ENCODE data around the gene DNAJC11.

The DNAJC11 gene

DNA sequence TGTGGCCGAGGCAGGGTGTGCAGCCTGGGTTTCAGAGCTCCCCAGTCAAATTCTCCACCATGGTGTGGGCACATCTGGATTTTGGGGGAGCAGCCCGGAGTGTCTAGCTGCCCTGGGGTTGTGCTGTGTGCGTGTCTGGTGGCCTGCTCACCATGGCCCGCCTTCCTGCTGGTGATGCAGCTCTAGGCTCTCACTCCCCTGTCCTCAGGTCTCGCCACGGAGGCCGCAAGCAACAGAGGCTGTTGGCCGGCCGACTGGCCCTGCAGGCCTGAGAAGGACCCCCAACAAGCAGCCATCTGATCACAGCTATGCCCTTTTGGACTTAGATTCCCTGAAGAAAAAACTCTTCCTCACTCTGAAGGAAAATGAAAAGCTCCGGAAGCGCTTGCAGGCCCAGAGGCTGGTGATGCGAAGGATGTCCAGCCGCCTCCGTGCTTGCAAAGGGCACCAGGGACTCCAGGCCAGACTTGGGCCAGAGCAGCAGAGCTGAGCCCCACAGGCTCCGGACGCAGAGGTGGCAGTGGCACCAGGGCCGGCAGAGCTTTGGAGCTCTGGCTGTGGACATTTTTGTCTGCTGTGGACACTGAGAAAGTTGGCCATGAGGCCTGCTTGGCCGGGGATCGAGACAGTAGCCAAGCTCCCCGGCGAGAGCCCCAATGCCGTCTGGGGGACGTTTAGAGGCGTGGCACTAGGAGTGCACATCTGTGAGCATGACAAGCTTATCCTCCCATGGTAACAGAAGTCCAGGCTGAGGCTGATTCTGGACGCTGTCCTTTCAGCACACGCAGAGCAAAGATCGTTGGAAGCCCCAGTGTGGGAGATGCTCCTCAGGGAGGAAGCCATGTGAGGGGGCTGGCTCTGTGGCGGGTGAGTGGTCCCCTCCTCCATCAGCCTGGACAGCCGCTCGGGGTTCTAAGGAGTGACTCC lies 68.8 kb downstream of the DNAJC11 start:
- Mint-ChIP-seq H3K4me3 (no peak overlapping the region), H3K27me3 (no peaks in the 10 kb centered on the region), H3K36me3 (peaks cover 12% of the 10 kb centered on the region), H3K27ac (no peak overlapping the region), H3K9me3 (no peaks in the 10 kb centered on the region), H3K4me1 (peaks cover 4% of the 10 kb centered on the region)
- ATAC-seq (ENCODE audit: low read depth) (no peak), DNase-seq (ENCODE audit: low spot score in 2 of 2) (no peak)

DNA sequence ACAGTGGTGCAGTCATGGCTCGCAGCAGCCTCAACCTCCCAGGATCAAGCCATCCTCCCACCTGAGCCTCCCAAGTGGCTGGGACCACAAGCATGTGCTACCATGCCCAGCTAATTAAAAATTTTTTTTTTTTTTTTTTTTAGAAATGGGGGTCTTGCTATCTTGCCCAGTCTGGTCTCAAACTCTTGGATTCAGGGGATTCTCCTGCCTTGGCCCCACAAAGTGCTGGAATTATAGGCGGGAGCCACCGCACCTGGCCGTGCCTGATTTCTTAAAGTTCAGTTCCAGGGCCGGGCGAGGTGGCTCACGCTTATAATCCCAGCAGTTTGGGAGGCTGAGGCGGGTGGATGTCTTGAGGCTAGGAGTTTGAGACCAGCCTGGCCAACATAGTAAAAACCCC lies 70.6 kb downstream of the DNAJC11 start:
- H3K27ac Mint-ChIP-seq: no peak overlapping the region
- DNase-seq (ENCODE audit: low spot score in 2 of 2) (no peak), ATAC-seq (ENCODE audit: low read depth) (no peak)
- H3K36me3 Mint-ChIP-seq: peaks cover 14% of the 10 kb centered on the region
- peaks cover 20% of the 10 kb centered on the region for H3K4me1 Mint-ChIP-seq
- H3K4me3 Mint-ChIP-seq: no peak overlapping the region
- no peaks in the 10 kb centered on the region for H3K27me3 Mint-ChIP-seq
- no peaks in the 10 kb centered on the region for H3K9me3 Mint-ChIP-seq

DNA sequence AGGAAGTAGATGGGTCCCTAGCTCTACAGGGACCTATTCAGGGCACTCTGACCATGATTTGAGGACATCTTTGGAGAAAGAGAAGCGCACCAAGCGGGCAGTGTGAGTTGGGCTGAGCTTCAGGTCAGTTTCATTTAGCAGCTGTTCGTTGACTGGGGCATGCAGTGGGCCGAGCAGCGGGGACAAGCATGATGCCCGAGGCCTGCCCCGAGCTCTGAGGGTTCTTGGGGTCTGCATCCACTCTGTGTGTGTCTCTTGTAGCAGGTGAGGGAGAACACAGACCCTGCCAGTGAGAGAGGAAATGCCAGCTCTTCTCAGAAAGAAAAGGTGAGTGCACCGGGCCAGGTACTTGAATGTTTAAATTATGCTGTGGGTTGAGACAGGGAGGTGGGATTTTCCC lies 71.6 kb downstream of the DNAJC11 start:
- H3K4me1 Mint-ChIP-seq: peaks cover 22% of the 10 kb centered on the region
- ATAC-seq (ENCODE audit: low read depth) (no peak), DNase-seq (ENCODE audit: low spot score in 2 of 2) (no peak)
- no peak overlapping the region for H3K27ac Mint-ChIP-seq
- no peak overlapping the region for H3K4me3 Mint-ChIP-seq
- H3K9me3 Mint-ChIP-seq: no peaks in the 10 kb centered on the region
- H3K36me3 Mint-ChIP-seq: peaks cover 14% of the 10 kb centered on the region
- H3K27me3 Mint-ChIP-seq: no peaks in the 10 kb centered on the region

DNA sequence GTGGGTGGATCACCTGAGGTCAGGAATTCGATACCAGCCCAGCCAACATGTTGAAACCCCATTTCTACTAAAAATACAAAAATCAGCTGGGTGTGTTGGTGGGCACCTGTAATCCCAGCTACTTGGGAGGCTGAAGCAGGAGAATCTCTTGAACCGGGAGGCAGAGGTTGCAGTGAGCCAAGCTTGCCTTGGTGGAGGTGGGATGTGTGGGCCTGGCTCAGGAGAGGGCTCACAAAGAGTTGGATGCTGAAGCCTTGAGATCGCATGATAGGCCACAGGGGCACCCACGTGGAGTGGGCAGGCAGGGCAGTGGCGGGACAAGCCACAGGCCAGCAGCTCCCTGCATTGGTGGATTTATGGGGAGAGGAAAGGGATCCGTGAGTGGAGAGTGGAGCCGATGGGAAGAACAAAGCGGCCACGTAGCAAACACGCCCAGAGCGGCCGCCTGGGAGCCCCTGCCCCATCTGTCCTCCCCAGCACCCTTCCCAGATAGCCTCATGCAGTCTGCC lies 72.6 kb downstream of the DNAJC11 start:
- Mint-ChIP-seq H3K27ac (no peak overlapping the region), H3K4me3 (no peak overlapping the region), H3K27me3 (no peaks in the 10 kb centered on the region), H3K36me3 (peaks cover 14% of the 10 kb centered on the region), H3K9me3 (no peaks in the 10 kb centered on the region), H3K4me1 (peaks cover 22% of the 10 kb centered on the region)
- ATAC-seq (ENCODE audit: low read depth): no peak
- no peak for DNase-seq (ENCODE audit: low spot score in 2 of 2)

DNA sequence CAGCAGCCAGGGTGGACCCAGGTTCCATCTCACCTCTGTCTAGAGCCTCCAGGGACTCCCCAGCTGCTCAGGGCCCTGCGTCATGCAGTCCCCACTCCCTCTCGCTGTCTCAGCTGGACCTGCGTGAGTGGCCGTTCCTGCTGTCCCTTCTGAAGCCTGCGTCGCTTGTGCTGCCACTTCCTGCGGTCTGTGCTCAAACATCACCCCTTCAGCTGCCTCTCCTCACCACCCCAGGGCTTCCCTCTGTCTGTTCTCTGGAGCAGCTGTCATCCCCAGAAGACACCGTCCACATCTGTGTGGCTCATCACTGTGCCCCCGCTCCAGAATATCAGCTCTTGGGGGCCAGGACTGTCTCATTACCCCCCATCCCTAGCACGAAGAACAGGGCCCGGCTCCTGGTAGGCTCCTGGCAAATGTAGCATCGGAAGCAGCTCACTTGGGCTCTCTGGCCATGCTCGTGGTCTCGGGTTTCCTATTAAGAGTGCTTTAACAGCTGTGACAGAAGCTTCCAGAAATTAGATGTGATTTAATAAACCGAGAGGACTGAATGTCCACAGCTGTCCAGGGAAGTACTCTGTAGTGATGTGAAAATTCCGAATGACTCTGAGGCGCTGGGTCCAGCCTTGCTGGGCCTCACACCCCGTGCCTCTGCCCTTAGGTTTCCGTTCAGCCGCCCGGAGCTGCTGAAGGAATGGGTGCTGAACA lies 73.6 kb downstream of the DNAJC11 start:
- DNase-seq (ENCODE audit: low spot score in 2 of 2) (no peak), ATAC-seq (ENCODE audit: low read depth) (no peak)
- no peak overlapping the region for H3K27ac Mint-ChIP-seq
- no peaks in the 10 kb centered on the region for H3K27me3 Mint-ChIP-seq
- peaks cover 10% of the 10 kb centered on the region for H3K36me3 Mint-ChIP-seq
- H3K9me3 Mint-ChIP-seq: no peaks in the 10 kb centered on the region
- peak overlapping the region; percentile 32 for H3K4me3 Mint-ChIP-seq
- peaks cover 25% of the 10 kb centered on the region for H3K4me1 Mint-ChIP-seq

DNA sequence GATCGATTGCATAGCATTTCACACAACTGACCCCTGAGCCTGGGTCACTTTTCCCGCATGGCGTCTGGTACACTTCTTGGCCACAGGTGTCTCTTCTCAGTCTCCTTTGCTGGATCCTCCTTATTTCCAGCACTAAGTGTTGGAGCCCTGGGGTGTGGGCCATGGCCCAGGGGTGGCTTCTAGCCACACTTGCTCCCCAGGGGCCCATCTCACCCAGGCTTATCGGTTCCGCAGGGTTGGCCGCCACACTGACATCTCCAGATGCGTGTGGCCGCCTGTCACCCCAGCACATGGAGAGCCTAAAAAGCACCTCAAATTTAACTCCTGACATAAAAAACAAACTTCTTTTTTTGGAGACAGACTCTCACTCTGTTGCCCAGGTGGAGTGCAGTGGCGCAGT lies 74.6 kb downstream of the DNAJC11 start:
- peaks cover 25% of the 10 kb centered on the region for H3K4me1 Mint-ChIP-seq
- peak; percentile 30 for ATAC-seq (ENCODE audit: low read depth)
- H3K27ac Mint-ChIP-seq: peak overlapping the region; percentile 68
- DNase-seq (ENCODE audit: low spot score in 2 of 2): no peak
- no peaks in the 10 kb centered on the region for H3K9me3 Mint-ChIP-seq
- H3K27me3 Mint-ChIP-seq: no peaks in the 10 kb centered on the region
- peak overlapping the region; percentile 59 for H3K4me3 Mint-ChIP-seq
- H3K36me3 Mint-ChIP-seq: peaks cover 8% of the 10 kb centered on the region

DNA sequence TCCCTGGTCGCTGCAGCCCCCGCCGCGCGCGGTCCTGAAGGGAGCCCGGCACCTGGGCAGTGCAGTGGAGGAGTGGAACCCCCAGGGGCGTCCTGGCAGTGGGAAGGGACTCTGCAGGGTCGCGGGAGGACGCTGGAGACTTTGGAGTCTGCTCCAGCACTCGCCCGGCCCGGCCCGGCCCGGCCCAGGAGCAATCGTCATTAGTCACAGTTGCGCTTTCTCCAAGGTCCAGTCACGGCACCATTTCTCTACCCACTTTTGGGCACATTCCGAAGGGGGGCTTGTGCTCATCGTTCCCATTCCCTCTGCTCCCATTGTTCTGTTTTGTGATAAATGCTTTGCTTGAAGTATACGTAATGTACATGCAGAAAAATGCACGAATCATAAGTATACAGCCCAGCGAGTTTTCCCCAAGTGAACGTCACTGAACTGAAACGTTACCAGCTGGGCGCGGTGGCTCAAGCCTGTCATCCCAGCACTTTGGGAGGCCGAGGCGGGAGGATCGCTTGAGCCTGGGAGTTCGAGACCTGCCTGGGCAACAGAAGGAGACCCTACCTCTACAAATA lies 75.9 kb downstream of the DNAJC11 start:
- no peak for DNase-seq (ENCODE audit: low spot score in 2 of 2)

DNA sequence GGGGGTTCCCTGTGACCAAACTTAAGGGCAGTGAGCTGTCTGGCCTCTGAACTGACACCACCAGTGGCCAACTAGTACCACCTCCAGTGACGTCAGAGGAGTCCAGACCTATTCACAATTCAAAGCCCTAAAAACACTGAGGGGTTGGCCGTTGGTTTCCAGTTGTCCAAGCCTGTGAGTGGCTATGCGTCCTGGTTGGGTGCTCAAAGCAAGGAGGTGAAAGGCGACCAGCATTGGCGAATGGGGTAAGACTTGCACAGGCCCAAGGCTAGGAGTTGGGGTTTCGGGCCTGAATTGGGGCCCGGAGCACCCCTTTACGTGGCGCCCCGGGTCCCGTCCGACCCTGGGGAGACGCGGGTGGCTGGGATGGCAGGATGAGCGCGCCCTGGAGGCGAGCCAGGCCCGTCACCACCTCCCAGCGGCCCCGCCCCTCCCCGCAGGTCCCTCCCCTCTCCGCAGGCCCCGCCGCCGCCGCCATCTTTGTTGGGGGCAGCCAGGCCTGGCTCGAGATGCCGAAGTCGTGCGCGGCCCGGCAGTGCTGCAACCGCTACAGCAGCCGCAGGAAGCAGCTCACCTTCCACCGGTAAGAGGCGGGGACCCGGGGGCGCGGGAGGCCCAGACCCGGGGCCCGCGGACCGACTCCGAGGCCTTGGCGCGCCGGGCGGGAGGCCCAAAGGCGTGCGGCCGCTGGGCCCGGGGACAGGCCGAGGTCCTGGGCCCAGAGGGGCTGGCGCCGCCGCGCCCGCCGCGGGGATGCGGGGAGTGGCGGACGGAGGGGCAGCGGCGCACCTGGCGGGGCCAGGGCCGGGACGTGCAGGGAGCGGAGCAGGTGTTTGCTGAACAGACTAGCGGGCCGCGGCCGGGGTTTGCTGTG lies 76.7 kb downstream of the DNAJC11 start, which contains the start of gene THAP3:
Gene THAP3 (plus strand): TSS at position 159 of the 874 bp plus-strand sequence. CDS start 351 bp downstream, at position 510.
- DNase-seq (ENCODE audit: low spot score in 2 of 2) (peak; percentile 84 to 90), ATAC-seq (ENCODE audit: low read depth) (peak; percentile 92)
- Mint-ChIP-seq H3K27ac (peak within 1 kb of the TSS; percentile 90), H3K36me3 (peaks cover 11% of the 10 kb centered on the region), H3K4me3 (peak within 1 kb of the TSS; percentile 93), H3K27me3 (no peaks in the 10 kb centered on the region), H3K9me3 (no peaks in the 10 kb centered on the region), H3K4me1 (peaks cover 25% of the 10 kb centered on the region)

More for the DNA sequence above, 75.9 kb downstream of the DNAJC11 start:
- Mint-ChIP-seq H3K27me3 (no peaks in the 10 kb centered on the region), H3K36me3 (peaks cover 7% of the 10 kb centered on the region), H3K4me3 (peak overlapping the region; percentile 93), H3K9me3 (no peaks in the 10 kb centered on the region), H3K4me1 (peaks cover 25% of the 10 kb centered on the region), H3K27ac (peak overlapping the region; percentile 90)
- ATAC-seq (ENCODE audit: low read depth): peak; percentile 22

DNA sequence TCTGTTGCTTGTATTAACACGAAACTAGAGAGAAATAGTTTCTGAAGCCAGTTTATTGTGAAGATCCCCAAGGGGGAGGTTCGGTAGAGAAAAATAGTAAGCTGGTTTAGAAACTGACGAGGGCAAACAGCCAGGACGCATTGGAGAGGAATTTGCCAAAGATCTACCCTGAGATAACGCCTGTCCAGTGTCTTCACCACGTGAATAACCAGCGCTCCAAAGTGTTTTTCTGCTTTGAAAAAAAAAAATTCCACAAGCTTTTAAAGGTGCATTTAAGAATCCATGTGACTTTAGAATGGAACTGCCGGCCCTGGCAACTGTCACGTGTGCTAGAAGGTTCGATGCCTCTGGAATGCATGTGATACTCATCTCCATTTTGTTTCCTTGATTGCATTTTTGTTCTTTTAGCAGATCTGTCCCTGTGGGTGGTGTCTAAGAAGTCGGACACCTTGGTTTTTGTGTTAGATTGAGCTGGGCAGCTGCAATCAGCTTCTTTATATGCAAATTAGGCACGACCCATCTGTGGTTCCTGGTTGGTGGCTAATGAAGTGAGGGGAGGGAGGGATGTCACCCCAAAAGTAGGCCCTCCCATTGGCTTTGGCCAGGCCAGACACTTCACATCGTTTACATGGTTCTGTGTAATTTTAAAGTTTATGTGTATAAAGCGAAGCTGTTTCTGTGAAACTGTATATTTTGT lies 78.2 kb downstream of the DNAJC11 start:
- no peak for ATAC-seq (ENCODE audit: low read depth)
- Mint-ChIP-seq H3K9me3 (no peaks in the 10 kb centered on the region), H3K4me3 (no peak overlapping the region), H3K36me3 (peaks cover 7% of the 10 kb centered on the region), H3K4me1 (peaks cover 22% of the 10 kb centered on the region), H3K27ac (no peak overlapping the region), H3K27me3 (no peaks in the 10 kb centered on the region)
- DNase-seq (ENCODE audit: low spot score in 2 of 2): no peak

DNA sequence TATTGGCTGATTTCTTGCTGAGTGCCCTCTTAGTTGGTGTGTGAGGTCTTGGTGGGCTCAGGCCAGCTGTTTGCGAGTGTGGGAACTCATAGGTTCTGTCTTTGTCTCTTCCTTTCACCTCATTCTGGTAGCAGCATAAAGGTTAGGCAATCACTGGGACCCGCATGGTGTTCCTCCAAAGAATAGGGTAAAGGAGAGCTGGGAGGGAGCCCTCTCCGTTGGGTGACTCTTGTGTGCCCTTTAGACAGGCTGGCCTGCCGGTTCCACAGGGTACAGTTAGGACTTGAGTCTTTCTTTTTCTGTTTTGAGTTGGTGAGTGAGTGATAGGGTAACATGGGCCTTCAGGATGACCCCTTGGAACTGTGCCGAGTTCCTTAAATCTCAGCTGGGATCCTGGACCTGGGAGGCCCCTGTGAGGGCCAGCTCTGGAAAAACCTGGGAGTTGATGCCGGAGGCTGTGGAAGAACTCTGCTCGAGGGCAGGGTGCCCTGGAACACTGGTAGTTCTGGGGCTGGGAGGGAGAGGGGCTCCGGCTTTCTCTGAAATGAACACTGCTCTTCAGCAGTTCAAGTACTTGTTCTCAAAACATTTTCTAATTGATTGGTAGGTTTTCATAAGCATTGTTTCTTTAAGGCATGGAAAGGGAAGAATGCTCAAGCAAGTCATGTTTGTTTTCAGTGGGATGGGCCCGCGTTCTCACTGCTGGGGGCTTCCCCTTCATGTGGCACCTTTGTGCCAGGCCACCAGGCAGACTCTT lies 79.0 kb downstream of the DNAJC11 start:
- Mint-ChIP-seq H3K9me3 (no peaks in the 10 kb centered on the region), H3K27me3 (no peaks in the 10 kb centered on the region), H3K4me3 (no peak overlapping the region), H3K4me1 (peaks cover 18% of the 10 kb centered on the region), H3K27ac (no peak overlapping the region), H3K36me3 (peaks cover 6% of the 10 kb centered on the region)
- ATAC-seq (ENCODE audit: low read depth) (no peak), DNase-seq (ENCODE audit: low spot score in 2 of 2) (no peak)

DNA sequence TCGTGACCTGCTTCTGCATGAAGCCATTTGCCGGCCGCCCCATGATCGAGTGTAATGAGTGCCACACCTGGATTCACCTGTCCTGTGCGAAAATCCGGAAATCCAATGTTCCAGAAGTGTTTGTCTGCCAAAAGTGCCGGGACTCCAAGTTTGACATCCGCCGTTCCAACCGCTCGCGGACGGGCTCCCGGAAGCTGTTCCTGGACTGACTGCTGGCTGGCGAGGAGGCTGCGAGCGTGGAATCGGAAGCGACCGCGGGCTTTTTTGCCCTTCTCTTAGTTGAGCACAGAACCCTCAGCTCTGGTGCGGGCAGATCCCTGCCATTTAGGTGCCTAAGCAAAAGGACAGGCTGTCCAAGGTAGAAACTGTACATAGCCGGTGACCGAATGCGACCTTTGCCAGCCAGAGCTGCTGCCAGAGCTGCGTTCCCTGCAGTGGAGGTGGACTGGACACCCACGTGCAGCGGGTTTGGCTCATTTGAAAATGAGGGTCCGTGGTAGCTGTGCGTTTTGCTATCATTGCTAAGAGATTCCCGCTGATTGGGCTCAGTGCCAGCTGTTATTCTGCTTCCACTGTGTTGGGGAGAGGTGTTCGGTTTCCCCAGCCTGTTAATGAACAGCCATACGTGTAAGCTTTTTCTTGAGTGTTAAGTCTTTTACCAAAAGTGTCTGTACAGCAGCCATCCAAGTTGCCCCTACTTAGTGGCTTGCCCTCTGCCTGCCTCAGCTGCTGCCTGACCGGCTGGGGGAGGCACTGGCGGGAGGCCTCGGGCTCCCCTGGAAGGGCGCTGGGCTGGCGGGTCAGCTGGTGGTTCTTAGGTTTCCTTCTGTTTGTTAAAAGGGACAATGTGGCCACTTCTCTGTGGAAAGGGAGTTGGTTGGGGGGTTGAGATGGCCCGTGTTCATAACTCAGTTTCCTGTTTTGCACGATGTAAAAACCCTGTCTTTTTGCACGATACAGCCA lies 79.9 kb downstream of the DNAJC11 start:
- Mint-ChIP-seq H3K4me1 (peaks cover 10% of the 10 kb centered on the region), H3K4me3 (no peak overlapping the region), H3K36me3 (peaks cover 5% of the 10 kb centered on the region), H3K27ac (no peak overlapping the region), H3K9me3 (no peaks in the 10 kb centered on the region), H3K27me3 (no peaks in the 10 kb centered on the region)
- DNase-seq (ENCODE audit: low spot score in 2 of 2): no peak
- ATAC-seq (ENCODE audit: low read depth): no peak

All from memory B cell (primary cell).